ENCODE data around the gene DYNLT3. TPM values are rescaled to one million over a fixed set of nuclear protein-coding genes. Genes with fewer than 3 reads are reported as not detected.

Gene DYNLT3
- total and polyA plus RNA-seq, 2 experiments from 2014 or later: 43.4 to 64.3 TPM

GRCh38 chrX:37854148-37854547 lies 6.8 kb upstream of the DYNLT3 start:
- H3K79me2 ChIP-seq (ENCODE audit: insufficient read depth): no peaks in the 10 kb centered on the region
- no peak overlapping the region for H3K9ac ChIP-seq
- in situ Hi-C loops (cut with MboI): no loop called here
- no peak overlapping the region for H2AFZ ChIP-seq
- no peak overlapping the region for H3K4me2 ChIP-seq (ENCODE audit: unreplicated experiment)
- no peaks in the 10 kb centered on the region for H4K20me1 ChIP-seq (ENCODE audit: insufficient read depth)
- TF ChIP-seq EZH2 (IDR thresholded peaks at IDR 0.05; ENCODE audit: insufficient read depth, poor library complexity, severe bottlenecking) (no peak), EZH2phosphoT487 (IDR thresholded peaks at IDR 0.05; ENCODE audit: insufficient read depth, low read depth) (no peak)
- no peak overlapping the region for H3K27ac ChIP-seq
- no peaks in the 10 kb centered on the region for H3F3A ChIP-seq (ENCODE audit: insufficient read depth)
- H3K9me2 ChIP-seq (ENCODE audit: insufficient read depth): no peaks in the 10 kb centered on the region
- no peaks in the 10 kb centered on the region for H3K9me3 ChIP-seq (ENCODE audit: low read depth)
- 74 to 81% methylated on average over 3 of the region's 3 CpGs for WGBS, 2 experiments (ENCODE audit: low coverage in 1 of 2, low lambda C conversion rate in 2 of 2, missing lambda C conversion rate in 2 of 2)
- H3K4me1 ChIP-seq (ENCODE audit: insufficient read depth): no peaks in the 10 kb centered on the region
- H3K36me3 ChIP-seq (ENCODE audit: low read depth): no peaks in the 10 kb centered on the region
- no peaks in the 10 kb centered on the region for H3K27me3 ChIP-seq (replicated peaks; ENCODE audit: insufficient read depth)
- H3K4me3 ChIP-seq: no peak overlapping the region
- DNase-seq: no peak

- WGBS, 2 experiments (ENCODE audit: low coverage in 1 of 2, low lambda C conversion rate in 2 of 2, missing lambda C conversion rate in 2 of 2): 4 to 9% methylated on average over 4 to 5 of the region's 5 CpGs
- peak overlapping the region; percentile 91 for H3K9ac ChIP-seq
- peak overlapping the region; percentile 84 for H3K4me3 ChIP-seq
- H3K27me3 ChIP-seq (replicated peaks; ENCODE audit: insufficient read depth): no peaks in the 10 kb centered on the region
- peak overlapping the region; percentile 43 for H3K27ac ChIP-seq
- H3K9me3 ChIP-seq (ENCODE audit: low read depth): no peaks in the 10 kb centered on the region
- no peaks in the 10 kb centered on the region for H4K20me1 ChIP-seq (ENCODE audit: insufficient read depth)
- no peaks in the 10 kb centered on the region for H3F3A ChIP-seq (ENCODE audit: insufficient read depth)
- DNase-seq: no peak
- TF ChIP-seq EZH2 (IDR thresholded peaks at IDR 0.05; ENCODE audit: insufficient read depth, poor library complexity, severe bottlenecking) (no peak), EZH2phosphoT487 (IDR thresholded peaks at IDR 0.05; ENCODE audit: insufficient read depth, low read depth) (no peak)
- H3K4me2 ChIP-seq (ENCODE audit: unreplicated experiment): peak overlapping the region; percentile 78
- in situ Hi-C loops (cut with MboI): no loop called here
- peak overlapping the region; percentile 94 for H2AFZ ChIP-seq
- H3K36me3 ChIP-seq (ENCODE audit: low read depth): no peaks in the 10 kb centered on the region
- H3K9me2 ChIP-seq (ENCODE audit: insufficient read depth): no peaks in the 10 kb centered on the region
- 0 out of 2 replicates have a peak, but pooled peaks cover 3% of the 10 kb centered on the region for H3K4me1 ChIP-seq (ENCODE audit: insufficient read depth)
- no peaks in the 10 kb centered on the region for H3K79me2 ChIP-seq (ENCODE audit: insufficient read depth)
Measured at GRCh38 chrX:37847733-37848197, 394 bp upstream of the DYNLT3 start.

- TF ChIP-seq EZH2 (IDR thresholded peaks at IDR 0.05; ENCODE audit: insufficient read depth, poor library complexity, severe bottlenecking): no peak
- TF ChIP-seq EZH2phosphoT487 (IDR thresholded peaks at IDR 0.05; ENCODE audit: insufficient read depth, low read depth): no peak
- Histone ChIP-seq H3K9ac (peak overlapping the region; percentile 91), H3F3A (ENCODE audit: insufficient read depth) (no peaks in the 10 kb centered on the region), H4K20me1 (ENCODE audit: insufficient read depth) (no peaks in the 10 kb centered on the region), H3K27ac (peak overlapping the region; percentile 52; the same call in 1 of the 2 replicates), H3K9me2 (ENCODE audit: insufficient read depth) (no peaks in the 10 kb centered on the region), H3K79me2 (ENCODE audit: insufficient read depth) (no peaks in the 10 kb centered on the region), H3K4me1 (ENCODE audit: insufficient read depth) (0 out of 2 replicates have a peak, but pooled peaks cover 3% of the 10 kb centered on the region), H3K36me3 (ENCODE audit: low read depth) (no peaks in the 10 kb centered on the region), H2AFZ (peak overlapping the region; percentile 94), H3K27me3 (replicated peaks; ENCODE audit: insufficient read depth) (no peaks in the 10 kb centered on the region), H3K4me2 (ENCODE audit: unreplicated experiment) (peak overlapping the region; percentile 73), H3K4me3 (peak overlapping the region; percentile 84), H3K9me3 (ENCODE audit: low read depth) (no peaks in the 10 kb centered on the region)
- in situ Hi-C loops (cut with MboI): no loop called here
- 9 to 11% methylated on average over 1 of the region's 1 CpG for WGBS, 2 experiments (ENCODE audit: low coverage in 1 of 2, low lambda C conversion rate in 2 of 2, missing lambda C conversion rate in 2 of 2)
- DNase-seq: peak; percentile 1
Measured at GRCh38 chrX:37846558-37846933, 825 bp downstream of the DYNLT3 start.

- H3K9ac ChIP-seq: peak overlapping the region; percentile 91; the same call in 1 of the 2 replicates
- no peaks in the 10 kb centered on the region for H3K27me3 ChIP-seq (replicated peaks; ENCODE audit: insufficient read depth)
- in situ Hi-C loops (cut with MboI): no loop called here
- 100% methylated on average over 3 of the region's 3 CpGs for WGBS, 2 experiments (ENCODE audit: low coverage in 1 of 2, low lambda C conversion rate in 2 of 2, missing lambda C conversion rate in 2 of 2)
- H3K4me3 ChIP-seq: peak overlapping the region; percentile 84
- peak overlapping the region; percentile 73 for H3K4me2 ChIP-seq (ENCODE audit: unreplicated experiment)
- H3K4me1 ChIP-seq (ENCODE audit: insufficient read depth): 0 out of 2 replicates have a peak, but pooled peaks cover 3% of the 10 kb centered on the region
- H3K9me3 ChIP-seq (ENCODE audit: low read depth): no peaks in the 10 kb centered on the region
- no peaks in the 10 kb centered on the region for H3K9me2 ChIP-seq (ENCODE audit: insufficient read depth)
- TF ChIP-seq EZH2 (IDR thresholded peaks at IDR 0.05; ENCODE audit: insufficient read depth, poor library complexity, severe bottlenecking) (no peak), EZH2phosphoT487 (IDR thresholded peaks at IDR 0.05; ENCODE audit: insufficient read depth, low read depth) (no peak)
- no peaks in the 10 kb centered on the region for H3F3A ChIP-seq (ENCODE audit: insufficient read depth)
- no peaks in the 10 kb centered on the region for H4K20me1 ChIP-seq (ENCODE audit: insufficient read depth)
- H3K79me2 ChIP-seq (ENCODE audit: insufficient read depth): no peaks in the 10 kb centered on the region
- H3K36me3 ChIP-seq (ENCODE audit: low read depth): no peaks in the 10 kb centered on the region
- 0 out of 2 replicates have a peak overlapping the region, but pooled peaks have one; percentile 52 for H3K27ac ChIP-seq
- DNase-seq: peak; percentile 12
- H2AFZ ChIP-seq: no peak overlapping the region
Measured at GRCh38 chrX:37846141-37846540, 1.2 kb downstream of the DYNLT3 start.

GRCh38 chrX:37844622-37845021 lies 2.7 kb downstream of the DYNLT3 start:
- H3K27me3 ChIP-seq (replicated peaks; ENCODE audit: insufficient read depth): no peaks in the 10 kb centered on the region
- H3F3A ChIP-seq (ENCODE audit: insufficient read depth): no peaks in the 10 kb centered on the region
- H3K4me1 ChIP-seq (ENCODE audit: insufficient read depth): 0 out of 2 replicates have a peak, but pooled peaks cover 3% of the 10 kb centered on the region
- H3K4me2 ChIP-seq (ENCODE audit: unreplicated experiment): no peak overlapping the region
- no peak overlapping the region for H3K27ac ChIP-seq
- no peaks in the 10 kb centered on the region for H4K20me1 ChIP-seq (ENCODE audit: insufficient read depth)
- H3K9ac ChIP-seq: no peak overlapping the region
- no peaks in the 10 kb centered on the region for H3K36me3 ChIP-seq (ENCODE audit: low read depth)
- TF ChIP-seq EZH2 (IDR thresholded peaks at IDR 0.05; ENCODE audit: insufficient read depth, poor library complexity, severe bottlenecking) (no peak), EZH2phosphoT487 (IDR thresholded peaks at IDR 0.05; ENCODE audit: insufficient read depth, low read depth) (no peak)
- in situ Hi-C loops (cut with MboI): no loop called here
- H3K79me2 ChIP-seq (ENCODE audit: insufficient read depth): no peaks in the 10 kb centered on the region
- no peak overlapping the region for H3K4me3 ChIP-seq
- H3K9me2 ChIP-seq (ENCODE audit: insufficient read depth): no peaks in the 10 kb centered on the region
- no peaks in the 10 kb centered on the region for H3K9me3 ChIP-seq (ENCODE audit: low read depth)
- no peak for DNase-seq
- no peak overlapping the region for H2AFZ ChIP-seq
